ENCODE results near the gene KIR3DL3. TPM values are rescaled to one million over a fixed set of nuclear protein-coding genes. Genes with fewer than 3 reads are reported as not detected.
"Not testable (repeated sequence)": the region's sequence is repeated elsewhere in the genome, so short reads cannot be mapped to it uniquely, and the experiment has no call there.

The KIR3DL3 gene
- polyA plus RNA-seq, 1 donor, result not detected

GRCh38 chr19:54782916-54783315 is 58.7 kb downstream of the KIR3DL3 start:
- not testable (repeated sequence) for DNase-seq

Other genes with a start within 250 kb of the KIR3DL3 start
- not detected for gene LAIR2, start 221.6 kb upstream of the KIR3DL3 start, polyA plus RNA-seq (ENCODE audit: insufficient read length)
- gene LILRA2, start 150.7 kb upstream of the KIR3DL3 start, polyA plus RNA-seq (ENCODE audit: insufficient read length), result 0.40 TPM
- 0.32 TPM for gene LILRA1, start 130.8 kb upstream of the KIR3DL3 start, polyA plus RNA-seq (ENCODE audit: insufficient read length)
- gene LILRB1, start 94.0 kb upstream of the KIR3DL3 start, polyA plus RNA-seq (ENCODE audit: insufficient read length), result 1.4 TPM
- gene LILRB4, start 61.5 kb upstream of the KIR3DL3 start, polyA plus RNA-seq (ENCODE audit: insufficient read length), result 1.3 TPM
- gene KIR2DL3, start 14.1 kb downstream of the KIR3DL3 start, polyA plus RNA-seq (ENCODE audit: insufficient read length), result not detected
- gene KIR2DL1, start 45.4 kb downstream of the KIR3DL3 start, polyA plus RNA-seq (ENCODE audit: insufficient read length), result not detected
- not detected for gene KIR2DL4, start 79.2 kb downstream of the KIR3DL3 start, polyA plus RNA-seq (ENCODE audit: insufficient read length)
- gene KIR3DL1, start 92.0 kb downstream of the KIR3DL3 start, polyA plus RNA-seq (ENCODE audit: insufficient read length), result not detected
- gene KIR2DS4, start 108.2 kb downstream of the KIR3DL3 start, polyA plus RNA-seq (ENCODE audit: insufficient read length), result not detected
- gene KIR3DL2, start 126.0 kb downstream of the KIR3DL3 start, polyA plus RNA-seq (ENCODE audit: insufficient read length), result not detected
- gene FCAR, start 149.8 kb downstream of the KIR3DL3 start, polyA plus RNA-seq (ENCODE audit: insufficient read length), result 0.27 TPM
- 0.37 TPM for gene NCR1, start 181.7 kb downstream of the KIR3DL3 start, polyA plus RNA-seq (ENCODE audit: insufficient read length)
- gene NLRP7, start 223.1 kb downstream of the KIR3DL3 start, polyA plus RNA-seq (ENCODE audit: insufficient read length), result not detected
- gene NLRP2, start 241.9 kb downstream of the KIR3DL3 start, polyA plus RNA-seq (ENCODE audit: insufficient read length), result 35.6 TPM